Measurements from ENCODE around the gene RPS6KA1. TPM values are rescaled to one million over a fixed set of nuclear protein-coding genes. Genes with fewer than 3 reads are reported as not detected.
A peak's percentile ranks its signal among the peaks of the same experiment; 100 is the strongest.

RPS6KA1 gene
- total RNA-seq, 1 donor from 2014 or later = 25.3 TPM

DNA sequence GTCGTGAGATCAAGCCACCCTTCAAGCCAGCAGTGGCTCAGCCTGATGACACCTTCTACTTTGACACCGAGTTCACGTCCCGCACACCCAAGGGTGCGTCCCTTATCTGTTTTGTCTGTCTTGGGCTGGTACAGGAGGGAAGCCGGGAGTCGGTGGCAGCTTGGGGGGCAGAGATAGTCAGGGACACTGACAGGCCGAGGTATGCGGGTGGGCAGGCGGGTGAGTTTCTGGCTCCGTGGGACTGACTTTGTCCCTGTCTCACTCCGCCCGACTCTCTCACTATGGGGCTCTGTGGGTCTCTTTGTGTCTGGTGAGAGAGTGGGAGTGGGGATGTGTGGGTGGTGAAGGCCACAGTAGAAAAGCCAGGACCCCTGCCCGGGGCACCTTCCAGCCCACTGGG is 27.4 kb downstream of the RPS6KA1 start:
- H3K4me3 Mint-ChIP-seq (ENCODE audit: unreplicated experiment) = peak overlapping the region; percentile 53
- H3K36me3 Mint-ChIP-seq (ENCODE audit: low read depth, unreplicated experiment) = peaks cover 7% of the 10 kb centered on the region
- peaks cover 4% of the 10 kb centered on the region for H3K27me3 Mint-ChIP-seq (ENCODE audit: unreplicated experiment)
- DNase-seq (ENCODE audit: low spot score) = no peak
- H3K9me3 Mint-ChIP-seq (ENCODE audit: unreplicated experiment) = no peaks in the 10 kb centered on the region
- no peak for TF ChIP-seq CTCF (IDR thresholded peaks at IDR 0.05; ENCODE audit: unreplicated experiment)
- H3K4me1 Mint-ChIP-seq (ENCODE audit: unreplicated experiment) = no peaks in the 10 kb centered on the region
- H3K27ac Mint-ChIP-seq (ENCODE audit: unreplicated experiment) = no peak overlapping the region

- Mint-ChIP-seq H3K4me1 (ENCODE audit: unreplicated experiment) (peaks cover 7% of the 10 kb centered on the region), H3K27ac (ENCODE audit: unreplicated experiment) (no peak overlapping the region), H3K9me3 (ENCODE audit: unreplicated experiment) (no peaks in the 10 kb centered on the region), H3K4me3 (ENCODE audit: unreplicated experiment) (no peak overlapping the region), H3K27me3 (ENCODE audit: unreplicated experiment) (peaks cover 4% of the 10 kb centered on the region), H3K36me3 (ENCODE audit: low read depth, unreplicated experiment) (peaks cover 7% of the 10 kb centered on the region)
- no peak for DNase-seq (ENCODE audit: low spot score)
- no peak for TF ChIP-seq CTCF (IDR thresholded peaks at IDR 0.05; ENCODE audit: unreplicated experiment)
Measured at GRCh38 chr1:26558685-26559048, 29.1 kb downstream of the RPS6KA1 start.

GRCh38 chr1:26560403-26560780 is 30.8 kb downstream of the RPS6KA1 start:
- Mint-ChIP-seq H3K27me3 (ENCODE audit: unreplicated experiment) (peaks cover 5% of the 10 kb centered on the region), H3K27ac (ENCODE audit: unreplicated experiment) (no peak overlapping the region), H3K9me3 (ENCODE audit: unreplicated experiment) (no peaks in the 10 kb centered on the region), H3K36me3 (ENCODE audit: low read depth, unreplicated experiment) (peaks cover 7% of the 10 kb centered on the region), H3K4me3 (ENCODE audit: unreplicated experiment) (no peak overlapping the region), H3K4me1 (ENCODE audit: unreplicated experiment) (peaks cover 17% of the 10 kb centered on the region)
- no peak for TF ChIP-seq CTCF (IDR thresholded peaks at IDR 0.05; ENCODE audit: unreplicated experiment)
- no peak for DNase-seq (ENCODE audit: low spot score)

- Mint-ChIP-seq H3K27ac (ENCODE audit: unreplicated experiment) (no peak overlapping the region), H3K4me1 (ENCODE audit: unreplicated experiment) (no peaks in the 10 kb centered on the region), H3K36me3 (ENCODE audit: low read depth, unreplicated experiment) (peaks cover 16% of the 10 kb centered on the region), H3K9me3 (ENCODE audit: unreplicated experiment) (no peaks in the 10 kb centered on the region), H3K4me3 (ENCODE audit: unreplicated experiment) (peak overlapping the region; percentile 33), H3K27me3 (ENCODE audit: unreplicated experiment) (peaks cover 2% of the 10 kb centered on the region)
- DNase-seq (ENCODE audit: low spot score) = no peak
- TF ChIP-seq CTCF (IDR thresholded peaks at IDR 0.05; ENCODE audit: unreplicated experiment) = no peak
Measured at GRCh38 chr1:26570287-26570686, 40.7 kb downstream of the RPS6KA1 start.

GRCh38 chr1:26571381-26571780 is 41.8 kb downstream of the RPS6KA1 start:
- Mint-ChIP-seq H3K27me3 (ENCODE audit: unreplicated experiment) (peaks cover 2% of the 10 kb centered on the region), H3K36me3 (ENCODE audit: low read depth, unreplicated experiment) (peaks cover 19% of the 10 kb centered on the region), H3K27ac (ENCODE audit: unreplicated experiment) (no peak overlapping the region), H3K4me3 (ENCODE audit: unreplicated experiment) (no peak overlapping the region), H3K4me1 (ENCODE audit: unreplicated experiment) (no peaks in the 10 kb centered on the region), H3K9me3 (ENCODE audit: unreplicated experiment) (no peaks in the 10 kb centered on the region)
- no peak for DNase-seq (ENCODE audit: low spot score)
- no peak for TF ChIP-seq CTCF (IDR thresholded peaks at IDR 0.05; ENCODE audit: unreplicated experiment)

Data from endothelial cell (in vitro differentiated cells).